K562 (cell line): ENCODE data around the gene KLHL6. TPM values are rescaled to one million over a fixed set of nuclear protein-coding genes. Genes with fewer than 3 reads are reported as not detected.

Experiments used
- DIDO1 ChIP-seq: fragments of 450-650 bp; IDR thresholded peaks from 2 replicates; pipeline ENCODE4 v1.6.1; 2016; ENCODE audit warnings: low read depth, missing biosample characterization, missing genetic modification characterization
- ERF ChIP-seq: fragments of 450-650 bp; formaldehyde crosslinking; IDR thresholded peaks from 2 replicates; pipeline ENCODE4 v1.4.0; 2020; ENCODE audit warnings: mild to moderate bottlenecking, mixed read lengths
- ETS1 ChIP-seq: conservative IDR thresholded peaks from 2 replicates; pipeline ENCODE4 v1.6.1; 2011; ENCODE audit warnings: low read depth, mild to moderate bottlenecking, low read length; ENCODE audit not compliant: control insufficient read depth
- FOXP1 ChIP-seq: sonication (generic); formaldehyde crosslinking; IDR thresholded peaks from 2 replicates; pipeline ENCODE4 v1.8.0; 2022; ENCODE audit warnings: mild to moderate bottlenecking, missing genetic modification reagents
- GATAD2B ChIP-seq: fragments of 450-650 bp; IDR thresholded peaks from 2 replicates; pipeline ENCODE4 v1.6.1; 2017; ENCODE audit warnings: mild to moderate bottlenecking, borderline replicate concordance
- HDAC3 ChIP-seq: fragments of 450-650 bp; IDR thresholded peaks from 2 replicates; pipeline ENCODE4 v1.6.1; 2018; ENCODE audit warnings: borderline replicate concordance, mild to moderate bottlenecking, moderate library complexity; ENCODE audit not compliant: partially characterized antibody
- HMGN3 ChIP-seq: IDR thresholded peaks from 2 replicates; pipeline ENCODE4 v1.6.1; 2011; ENCODE audit warnings: borderline replicate concordance, low read depth, mild to moderate bottlenecking, mixed read lengths, low read length; ENCODE audit not compliant: insufficient read length; ENCODE audit errors: extremely low read depth
- MAFF ChIP-seq: IDR thresholded peaks from 2 replicates; pipeline ENCODE4 v1.6.1; 2012; ENCODE audit warnings: low read length, improper control_type of control experiment
- MAZ ChIP-seq, 2 experiments: fragments of 450-650 bp in 1 of 2; sonication (generic) in 1 of 2; formaldehyde crosslinking; IDR thresholded peaks in 1 of 2; conservative IDR thresholded peaks in 1 of 2; 2 replicates each; pipeline versions ENCODE4 v1.4.0 to v1.5.0; 2020; ENCODE audit warnings: mild to moderate bottlenecking in 1 of 2, missing genetic modification reagents in 1 of 2
- NFRKB ChIP-seq: fragments of 450-650 bp; IDR thresholded peaks from 2 replicates; pipeline ENCODE4 v1.6.1; 2016; ENCODE audit warnings: low read depth
- NUFIP1 ChIP-seq: fragments of 450-650 bp; IDR thresholded peaks from 2 replicates; pipeline ENCODE4 v1.6.1; 2018; ENCODE audit not compliant: partially characterized antibody
- OTX1 ChIP-seq: fragments of 450-650 bp; formaldehyde crosslinking; IDR thresholded peaks from 2 replicates; pipeline ENCODE4 v1.4.0; 2022; ENCODE audit warnings: mild to moderate bottlenecking
- PHF21A ChIP-seq: fragments of 450-650 bp; IDR thresholded peaks from 2 replicates; pipeline ENCODE4 v1.6.1; 2017; ENCODE audit warnings: low read depth, borderline replicate concordance
- POLR2B ChIP-seq: fragments of 450-650 bp; IDR thresholded peaks from 2 replicates; pipeline ENCODE4 v1.6.1; 2018; ENCODE audit warnings: low read depth; ENCODE audit not compliant: partially characterized antibody
- PREB ChIP-seq: sonication (generic); formaldehyde crosslinking; IDR thresholded peaks from 2 replicates; pipeline ENCODE4 v1.8.1; 2023; ENCODE audit warnings: mild to moderate bottlenecking, missing genetic modification reagents
- RBBP5 ChIP-seq: fragments of 200-600 bp; sonication (generic); IDR thresholded peaks from 2 replicates; pipeline ENCODE4 v1.6.1; 2012; ENCODE audit warnings: borderline replicate concordance, mild to moderate bottlenecking, low read length, control low read depth, inconsistent platforms; ENCODE audit not compliant: insufficient read depth, poor library complexity, severe bottlenecking
- SMARCE1 ChIP-seq: fragments of 450-650 bp; IDR thresholded peaks from 2 replicates; pipeline ENCODE4 v1.7.1; 2016; ENCODE audit warnings: mild to moderate bottlenecking
- SREBF2 ChIP-seq: sonication (generic); formaldehyde crosslinking; IDR thresholded peaks from 2 replicates; pipeline ENCODE4 v1.4.0; 2020; ENCODE audit warnings: mild to moderate bottlenecking, missing genetic modification reagents
- ZEB2 ChIP-seq: fragments of 450-650 bp; IDR thresholded peaks from 2 replicates; pipeline ENCODE4 v1.6.1; 2016
- ZNF589 ChIP-seq: fragments of 200-800 bp; sonication (Bioruptor generic); IDR thresholded peaks from 2 replicates; pipeline ENCODE4 v1.6.1; 2016; ENCODE audit warnings: low read depth, missing genetic modification characterization, missing compliant biosample characterization
- ZNF766 ChIP-seq: fragments of 200-800 bp; sonication (Bioruptor generic); conservative IDR thresholded peaks from 2 replicates; pipeline ENCODE4 v1.6.1; 2016; ENCODE audit warnings: missing genetic modification characterization, missing compliant biosample characterization
- polyA plus RNA-seq, 8 experiments: library from polyadenylated mRNA; depleted of rRNA in 4 of 8; stranded (reverse) in 5 of 8; unstranded in 3 of 8; fragments of >200 nt; fragmentation: Nextera tagmentation in 2 of 8; fragmentation: Illumina TruSeq in 1 of 8; extraction: Ambion mirVana in 2 of 8; extraction: Trizol in 1 of 8; gene quantifications; 2 replicates each; pipeline versions ENCODE4 v1.2.1 to v1.2.3, GENCODE V29; 2011 to 2014; ENCODE audit warnings: inconsistent platforms in 1 of 8, missing spikeins in 1 of 8
- total RNA-seq, 7 experiments: library from RNA; depleted of rRNA in 6 of 7; stranded (reverse); fragments of >200 nt in 6 of 7; fragmentation: Illumina TruSeq in 2 of 7; extraction: Trizol in 2 of 7; gene quantifications; 2 replicates each; pipeline versions ENCODE4 v1.2.1 to v1.2.3, GENCODE V29; 2011 to 2021; ENCODE audit warnings: low replicate concordance in 1 of 7
- TF ChIP-seq, protein P1 (sequence below): sonication (generic); formaldehyde crosslinking; IDR thresholded peaks from 2 replicates; pipeline ENCODE4 v1.9.0; 2022; ENCODE audit warnings: mild to moderate bottlenecking, missing genetic modification reagents
- TF ChIP-seq, protein P2 (sequence below): fragments of 450-650 bp; IDR thresholded peaks from 2 replicates; pipeline ENCODE4 v1.6.1; 2016; ENCODE audit warnings: borderline replicate concordance

KLHL6 gene
- total and polyA plus RNA-seq, 9 of the 15 experiments (the other 6 are each of a cell fraction or from before 2014, with no cell fraction given): 0.18 to 2.1 (median 1.4) TPM

DNA sequence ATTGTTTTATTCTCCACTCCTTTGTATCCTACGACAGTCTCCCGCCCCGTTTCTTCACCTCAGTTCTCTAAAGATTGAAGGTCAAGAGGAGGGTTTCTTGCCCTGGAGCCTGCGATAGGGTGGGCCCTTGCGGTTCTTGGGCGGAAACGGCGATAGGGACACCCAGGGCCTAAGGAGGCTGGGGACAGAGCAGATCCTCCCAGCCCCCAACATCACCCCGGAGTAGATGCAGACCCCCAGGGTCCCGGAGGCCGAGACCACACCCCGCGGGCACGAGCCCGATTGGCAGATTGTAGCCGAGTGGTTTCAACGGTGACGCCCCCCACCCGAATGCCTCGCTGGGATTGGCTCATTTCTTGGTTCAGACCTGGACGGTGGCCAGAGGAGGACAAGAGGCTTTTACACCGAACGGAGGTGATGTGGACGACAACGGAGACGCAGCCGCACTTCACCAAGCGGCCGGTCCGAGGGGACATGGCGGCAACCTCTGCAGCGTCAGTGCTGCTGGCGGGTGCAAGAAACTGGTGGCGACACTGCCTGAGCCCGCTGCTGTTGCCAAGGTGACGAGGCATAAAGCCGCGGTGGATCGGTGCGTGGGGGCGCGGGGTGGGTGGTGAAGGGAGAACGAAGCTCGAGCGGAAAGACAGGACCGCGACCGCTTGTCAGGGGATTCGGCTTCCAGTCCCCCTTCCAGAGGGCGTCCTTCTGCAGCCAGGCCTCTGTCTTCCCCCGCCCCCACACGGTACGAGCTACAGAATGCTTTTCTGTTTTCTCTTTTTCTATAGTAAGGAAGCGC, 108.1 kb downstream of the KLHL6 start (continued):
- TF ChIP-seq RBBP5 (peak; percentile 95), HMGN3 (peak; percentile 70), PHF21A (0 out of 2 replicates have a peak, but pooled peaks have one; percentile 31), PREB (CRISPR knock-in tag) (no peak), SREBF2 (CRISPR knock-in tag) (no peak), FOXP1 (CRISPR knock-in tag) (peak; percentile 87; the same call in 1 of the 2 replicates), MAFF (no peak), GATAD2B (no peak), POLR2B (peak; percentile 95), ERF (CRISPR knock-in tag) (0 out of 2 replicates have a peak, but pooled peaks have one; percentile 53), ZEB2 (peak; percentile 62; the same call in 1 of the 2 replicates), HDAC3 (no peak), OTX1 (no peak), ZNF766 (peak; percentile 65; the same call in 1 of the 2 replicates), NFRKB (peak; percentile 97), DIDO1 (tag) (peak; percentile 94), NUFIP1 (peak; percentile 5), MAZ (CRISPR knock-in tag; conservative IDR thresholded peaks at IDR 0.05 in 1 of 2, IDR thresholded peaks at IDR 0.05 in 1 of 2) (peak in 1 of 2 experiments; percentile 81; a peak in 3 of 4 replicates), ETS1 (peak; percentile 46; the same call in 1 of the 2 replicates), ZNF589 (0 out of 2 replicates have a peak, but pooled peaks have one; percentile 46), SMARCE1 (peak; percentile 76)
- TF ChIP-seq, protein P1, sequence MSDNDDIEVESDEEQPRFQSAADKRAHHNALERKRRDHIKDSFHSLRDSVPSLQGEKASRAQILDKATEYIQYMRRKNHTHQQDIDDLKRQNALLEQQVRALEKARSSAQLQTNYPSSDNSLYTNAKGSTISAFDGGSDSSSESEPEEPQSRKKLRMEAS: peak; percentile 78; the same call in 1 of the 2 replicates
- TF ChIP-seq, protein P2, sequence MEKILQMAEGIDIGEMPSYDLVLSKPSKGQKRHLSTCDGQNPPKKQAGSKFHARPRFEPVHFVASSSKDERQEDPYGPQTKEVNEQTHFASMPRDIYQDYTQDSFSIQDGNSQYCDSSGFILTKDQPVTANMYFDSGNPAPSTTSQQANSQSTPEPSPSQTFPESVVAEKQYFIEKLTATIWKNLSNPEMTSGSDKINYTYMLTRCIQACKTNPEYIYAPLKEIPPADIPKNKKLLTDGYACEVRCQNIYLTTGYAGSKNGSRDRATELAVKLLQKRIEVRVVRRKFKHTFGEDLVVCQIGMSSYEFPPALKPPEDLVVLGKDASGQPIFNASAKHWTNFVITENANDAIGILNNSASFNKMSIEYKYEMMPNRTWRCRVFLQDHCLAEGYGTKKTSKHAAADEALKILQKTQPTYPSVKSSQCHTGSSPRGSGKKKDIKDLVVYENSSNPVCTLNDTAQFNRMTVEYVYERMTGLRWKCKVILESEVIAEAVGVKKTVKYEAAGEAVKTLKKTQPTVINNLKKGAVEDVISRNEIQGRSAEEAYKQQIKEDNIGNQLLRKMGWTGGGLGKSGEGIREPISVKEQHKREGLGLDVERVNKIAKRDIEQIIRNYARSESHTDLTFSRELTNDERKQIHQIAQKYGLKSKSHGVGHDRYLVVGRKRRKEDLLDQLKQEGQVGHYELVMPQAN: peak; percentile 65; the same call in 1 of the 2 replicates
